B cell (primary cell): Measurements from ENCODE around the gene VEGFB. TPM values are rescaled to one million over a fixed set of nuclear protein-coding genes. Genes with fewer than 3 reads are reported as not detected.

Source experiments
- ATAC-seq: fragments of 200-7000 bp; cut with Tn5 transposase; one replicate; pipeline ENCODE4 v1.10.0; 2021; ENCODE audit warnings: low read depth, mild to moderate bottlenecking, moderate number of reproducible peaks, moderate library complexity
- CTCF ChIA-PET: fragments of 350-600 bp; sonication (Branson Sonifier 250); formaldehyde crosslinking; loops from one replicate; lab custom pipeline; 2021; ENCODE audit warnings: antibody characterized with exemption, inconsistent platforms; lab: Charles Lee
- POLR2A ChIA-PET: fragments of 350-600 bp; sonication (Branson Sonifier 250); formaldehyde crosslinking; loops from one replicate; lab custom pipeline; 2021; ENCODE audit warnings: antibody characterized with exemption; lab: Charles Lee
- DNase-seq: peaks from one replicate; pipeline ENCODE4 v3.0.0; 2013
- H2AFZ ChIP-seq: 2 replicates; pipeline ENCODE4 v1.6.1; 2012; ENCODE audit warnings: mild to moderate bottlenecking, low read depth, low read length; ENCODE audit not compliant: insufficient read depth, poor library complexity, severe bottlenecking
- H3K27ac ChIP-seq, 2 donors: 1 replicate in 1 of 2; 2 replicates in 1 of 2; pipeline ENCODE4 v1.5.1; 2012 to 2013; ENCODE audit warnings: low read length in 2 of 2, mild to moderate bottlenecking in 2 of 2, moderate library complexity in 1 of 2
- H3K27me3 ChIP-seq, 4 experiments: fragments of 200-600 bp in 1 of 4; sonication (generic) in 1 of 4; replicated peaks in 1 of 4; 1 replicate in 2 of 4; 2 replicates in 2 of 4; pipeline versions ENCODE4 v1.6.1 to v1.7.0; 2013 to 2016; ENCODE audit warnings: low read length in 3 of 4, mild to moderate bottlenecking in 2 of 4, mixed read lengths in 1 of 4, moderate library complexity in 1 of 4; ENCODE audit not compliant: insufficient read depth in 4 of 4, control insufficient read depth in 3 of 4; ENCODE audit errors: control extremely low read depth in 1 of 4
- H3K36me3 ChIP-seq, 2 experiments: replicated peaks in 1 of 2; 1 replicate in 1 of 2; 2 replicates in 1 of 2; pipeline versions ENCODE4 v1.6.1 to v1.7.1; 2013; ENCODE audit warnings: low read length in 1 of 2; ENCODE audit not compliant: insufficient read depth in 2 of 2, control insufficient read depth in 1 of 2; ENCODE audit errors: control extremely low read depth in 1 of 2, extremely low read depth in 1 of 2
- H3K4me1 ChIP-seq, 2 donors: fragments of 200-600 bp in 1 of 2; sonication (generic) in 1 of 2; 1 replicate in 1 of 2; 2 replicates in 1 of 2; pipeline versions ENCODE4 v1.5.1 to v1.6.1; 2013 to 2017; ENCODE audit warnings: low read length in 2 of 2; ENCODE audit not compliant: control insufficient read depth in 2 of 2, insufficient read depth in 2 of 2
- H3K4me2 ChIP-seq: replicated peaks from 2 replicates; pipeline ENCODE3; 2012; ENCODE audit warnings: mild to moderate bottlenecking, low read depth, low read length; ENCODE audit not compliant: poor library complexity, severe bottlenecking
- H3K4me3 ChIP-seq, 5 experiments: fragments of 200-600 bp in 1 of 5; sonication (generic) in 1 of 5; 1 replicate in 3 of 5; 2 replicates in 2 of 5; pipeline versions ENCODE4 v1.5.1 to v1.7.0; 2011 to 2016; ENCODE audit warnings: low read length in 4 of 5, mild to moderate bottlenecking in 4 of 5, low read depth in 2 of 5, control low read depth in 1 of 5, moderate library complexity in 1 of 5; ENCODE audit not compliant: insufficient read depth in 1 of 5; ENCODE audit errors: control extremely low read depth in 1 of 5, extremely low read depth in 1 of 5
- H3K79me2 ChIP-seq: fragments of 200-600 bp; sonication (generic); one replicate; pipeline ENCODE4 v1.6.0; 2016; ENCODE audit warnings: low read length; ENCODE audit not compliant: control insufficient read depth, insufficient read depth
- H3K9ac ChIP-seq: fragments of 200-600 bp; sonication (generic); 2 replicates; pipeline ENCODE4 v1.6.1; 2017; ENCODE audit warnings: mild to moderate bottlenecking, low read length, moderate library complexity
- H3K9me3 ChIP-seq, 3 donors: one replicate each; pipeline versions ENCODE4 v1.6.1 to v1.7.1; 2013; ENCODE audit warnings: low read length in 2 of 3; ENCODE audit not compliant: control insufficient read depth in 2 of 3, insufficient read depth in 1 of 3; ENCODE audit errors: control extremely low read depth in 1 of 3
- H4K20me1 ChIP-seq: 2 replicates; pipeline ENCODE4 v1.6.0; 2012; ENCODE audit warnings: mild to moderate bottlenecking, low read length; ENCODE audit not compliant: insufficient read depth, control insufficient read depth, poor library complexity, severe bottlenecking
- H3K27ac Mint-ChIP-seq: one replicate; pipeline ENCODE4 v1.8.0; 2021; ENCODE audit warnings: mixed read lengths
- H3K27me3 Mint-ChIP-seq: one replicate; pipeline ENCODE4 v1.8.0; 2021; ENCODE audit warnings: mixed read lengths
- H3K4me1 Mint-ChIP-seq: one replicate; pipeline ENCODE4 v1.8.0; 2021; ENCODE audit warnings: mixed read lengths
- H3K4me3 Mint-ChIP-seq: one replicate; pipeline ENCODE4 v1.8.0; 2021; ENCODE audit warnings: mixed read lengths
- H3K9me3 Mint-ChIP-seq: one replicate; pipeline ENCODE4 v1.8.0; 2022; ENCODE audit warnings: mixed read lengths; ENCODE audit not compliant: insufficient read depth
- CTCF ChIP-seq: fragments of 200-600 bp; IDR thresholded peaks from one replicate; pipeline ENCODE4 v1.8.0; 2022; ENCODE audit warnings: antibody characterized with exemption, mild to moderate bottlenecking
- EZH2 ChIP-seq: IDR thresholded peaks from 2 replicates; pipeline ENCODE4 v1.6.1; 2012; ENCODE audit warnings: borderline replicate concordance, low read depth, mild to moderate bottlenecking, moderate library complexity, low read length; ENCODE audit not compliant: insufficient read depth, poor library complexity, severe bottlenecking
- whole genome bisulfite sequencing: methylation state at CpG from one replicate; pipeline ENCODE4 v1.1.5; 2013; ENCODE audit warnings: missing lambda C conversion rate; ENCODE audit not compliant: insufficient coverage; 5-methylcytosine and 5-hydroxymethylcytosine counted together
- intact Hi-C: fragments of 100-400 bp; cut with micrococcal nuclease; formaldehyde crosslinking; loops from one replicate; pipeline ENCODE4 v1.10.0; 2022
- polyA plus RNA-seq: library from polyadenylated mRNA; depleted of rRNA; stranded (reverse); fragments of >200 nt; gene quantifications from 2 replicates; pipeline ENCODE4 v1.2.3, GENCODE V29; 2012
- total RNA-seq, 2 donors: library from RNA; stranded (reverse); fragments of 120-200 nt in 1 of 2; gene quantifications; 1 replicate in 1 of 2; 2 replicates in 1 of 2; pipeline versions ENCODE4 v1.2.3 to v1.2.4, GENCODE V29; 2013 to 2022

The VEGFB gene
- total and polyA plus RNA-seq, 2 donors (not counting 1 experiment from before 2014, with no cell fraction given), result 56.4 to 152 TPM

GRCh38 chr11:64235437-64236161 is 1.2 kb downstream of the VEGFB start:
- H4K20me1 ChIP-seq, result peaks cover 25% of the 10 kb centered on the region
- H3K27me3 ChIP-seq, result no peaks in the 10 kb centered on the region
- H3K27ac ChIP-seq, result peak overlapping the region; percentile 65 to 85
- no peak for ATAC-seq
- H3K79me2 ChIP-seq, result peaks cover 23% of the 10 kb centered on the region
- no peak for TF ChIP-seq EZH2
- TF ChIP-seq CTCF, result no peak
- WGBS, result 91% methylated on average over 12 of the region's 12 CpGs
- intact Hi-C loops, result no loop called here
- peak overlapping the region; percentile 89 for H3K9ac ChIP-seq
- H3K9me3 Mint-ChIP-seq, result no peaks in the 10 kb centered on the region
- peak overlapping the region; percentile 64 for H2AFZ ChIP-seq
- H3K4me2 ChIP-seq, result peak overlapping the region; percentile 99
- H3K4me3 ChIP-seq, result peak overlapping the region; percentile 53 to 84 (median 67)
- peak overlapping the region; percentile 96 for H3K4me3 Mint-ChIP-seq
- CTCF ChIA-PET, result interaction anchor here (1.0 to 2.2 kb wide), 4 partner anchors 29 to 65 kb away, joined by 3 to 10 read pairs (median 4); partner anchors contain the start of gene FERMT3
- DNase-seq, result no peak
- H3K4me1 Mint-ChIP-seq, result peaks cover 63% of the 10 kb centered on the region
- peaks cover 36 to 73% of the 10 kb centered on the region in 2 donors for H3K4me1 ChIP-seq
- H3K36me3 ChIP-seq, result peaks cover 0 to 27% of the 10 kb centered on the region in 2 experiments
- H3K27ac Mint-ChIP-seq, result peak overlapping the region; percentile 96
- H3K9me3 ChIP-seq, result no peaks in the 10 kb centered on the region
- POLR2A ChIA-PET, result interaction anchor here (0.9 to 2.7 kb wide), 3 partner anchors 10 to 608 kb away, joined by 3 to 8 read pairs (median 6); partner anchors contain the start of gene FERMT3
- H3K27me3 Mint-ChIP-seq, result no peaks in the 10 kb centered on the region

GRCh38 chr11:64237484-64237951 is 3.1 kb downstream of the VEGFB start:
- Mint-ChIP-seq H3K9me3 (no peaks in the 10 kb centered on the region), H3K4me1 (peaks cover 57% of the 10 kb centered on the region), H3K27me3 (no peaks in the 10 kb centered on the region), H3K4me3 (peak overlapping the region; percentile 53), H3K27ac (peak overlapping the region; percentile 56)
- Histone ChIP-seq H3K4me3 (no peak overlapping the region), H3K36me3 (peaks cover 0 to 28% of the 10 kb centered on the region in 2 experiments), H3K4me2 (peak overlapping the region; percentile 38), H3K27me3 (no peaks in the 10 kb centered on the region), H4K20me1 (peaks cover 26% of the 10 kb centered on the region), H3K79me2 (peaks cover 24% of the 10 kb centered on the region), H3K27ac (peak overlapping the region in 1 of 2 donors; percentile 98), H3K9me3 (no peaks in the 10 kb centered on the region), H3K9ac (no peak overlapping the region), H3K4me1 (peaks cover 33 to 67% of the 10 kb centered on the region in 2 donors), H2AFZ (no peak overlapping the region)
- TF ChIP-seq EZH2, result no peak
- no peak for TF ChIP-seq CTCF
- CTCF ChIA-PET, result interaction anchor here (0.8 to 1.2 kb wide), 3 partner anchors 12 to 30 kb away, joined by 3 read pairs; no protein-coding TSS in a partner anchor
- 97% methylated on average over 10 of the region's 12 CpGs for WGBS
- intact Hi-C loops, result no loop called here
- POLR2A ChIA-PET, result interaction anchor here (1.0 to 2.7 kb wide), 3 partner anchors 8 to 54 kb away, joined by 3 to 8 read pairs (median 4); no protein-coding TSS in a partner anchor
- DNase-seq (no peak), ATAC-seq (no peak)
